Muscle layer of colon (tissue), 2 donors: Measurements from ENCODE around the gene SLC1A7.

Source experiments
- H3K27ac ChIP-seq: one replicate; pipeline ENCODE4 v1.7.0; 2013; ENCODE audit warnings: low read depth, mild to moderate bottlenecking, low read length, moderate library complexity
- H3K27me3 ChIP-seq, 2 donors: one replicate each; pipeline ENCODE4 v1.7.0; 2013; ENCODE audit warnings: low read length in 2 of 2, mild to moderate bottlenecking in 2 of 2; ENCODE audit not compliant: insufficient read depth in 2 of 2, control insufficient read depth in 1 of 2
- H3K36me3 ChIP-seq: one replicate; pipeline ENCODE4 v1.7.0; 2013; ENCODE audit warnings: mild to moderate bottlenecking, low read length; ENCODE audit not compliant: insufficient read depth
- H3K4me1 ChIP-seq: one replicate; pipeline ENCODE4 v1.7.0; 2013; ENCODE audit warnings: mild to moderate bottlenecking, low read length; ENCODE audit not compliant: insufficient read depth
- H3K4me3 ChIP-seq, 2 donors: one replicate each; pipeline ENCODE4 v1.7.0; 2013; ENCODE audit warnings: low read length in 2 of 2, low read depth in 1 of 2, mild to moderate bottlenecking in 1 of 2, moderate library complexity in 1 of 2
- H3K9ac ChIP-seq: one replicate; pipeline ENCODE4 v1.7.0; 2013; ENCODE audit warnings: low read length
- H3K9me3 ChIP-seq: one replicate; pipeline ENCODE4 v1.7.0; 2013; ENCODE audit warnings: mild to moderate bottlenecking, low read length
- donor health status: abdominal sarcoma.
- donor health status: Adenocarcinoma of cecum.

The SLC1A7 gene

DNA sequence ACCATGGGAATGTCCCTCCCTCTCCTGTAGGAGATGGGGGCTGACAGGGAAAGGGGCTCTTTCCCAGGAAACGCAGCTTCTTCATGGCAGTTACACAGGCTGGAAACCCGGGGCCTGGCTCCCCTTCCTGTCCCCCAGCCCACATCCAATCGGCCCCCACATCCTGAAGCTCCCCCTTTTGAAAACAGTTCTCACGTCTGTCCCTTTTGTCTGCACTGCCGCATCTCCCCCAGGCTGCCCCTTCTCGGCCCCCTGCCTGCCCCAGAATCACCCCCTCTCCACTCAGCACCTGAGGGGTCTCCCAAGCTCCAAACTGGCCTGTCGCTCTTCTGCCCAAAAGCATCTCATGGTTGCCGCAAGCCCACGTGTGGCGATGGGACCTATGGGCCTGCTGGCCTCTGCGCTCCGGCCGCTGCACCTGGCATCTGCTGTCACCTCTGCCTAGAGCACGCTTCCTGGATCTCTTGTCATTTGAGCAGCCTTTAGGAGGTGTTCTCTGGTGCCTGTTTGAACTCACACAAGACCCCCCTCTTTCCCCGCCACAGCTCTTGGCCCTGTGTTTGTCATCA, 867 bp downstream of the SLC1A7 start:
- H3K27ac ChIP-seq = no peak overlapping the region

DNA sequence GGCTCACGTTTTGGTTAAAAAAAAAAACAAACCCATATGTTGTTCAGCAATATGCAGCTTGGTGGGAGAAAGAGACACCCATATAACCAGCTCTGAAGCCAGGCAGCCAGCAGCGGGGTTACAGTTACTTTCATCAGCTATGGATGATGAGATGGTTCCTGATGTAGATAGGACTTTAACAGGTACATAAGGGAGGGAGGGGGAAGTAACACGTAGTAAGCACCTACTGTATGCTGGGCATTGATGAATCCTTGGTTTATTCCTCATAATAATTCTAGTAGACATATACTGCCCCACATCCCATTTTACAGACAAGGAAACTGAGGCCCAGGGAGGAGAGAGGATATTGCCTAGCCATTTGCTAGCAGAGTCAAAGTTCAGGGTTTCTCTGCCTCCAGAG, 2.0 kb downstream of the SLC1A7 start:
- no peaks in the 10 kb centered on the region for H3K27me3 ChIP-seq
- H3K4me1 ChIP-seq = peaks cover 15% of the 10 kb centered on the region
- no peak overlapping the region for H3K4me3 ChIP-seq
- no peak overlapping the region for H3K9ac ChIP-seq
- H3K27ac ChIP-seq = no peak overlapping the region
- no peaks in the 10 kb centered on the region for H3K36me3 ChIP-seq
- H3K9me3 ChIP-seq = no peaks in the 10 kb centered on the region

More for the DNA sequence above, 867 bp downstream of the SLC1A7 start:
- Histone ChIP-seq H3K27me3 (no peaks in the 10 kb centered on the region), H3K4me3 (no peak overlapping the region), H3K9ac (no peak overlapping the region), H3K9me3 (no peaks in the 10 kb centered on the region), H3K36me3 (no peaks in the 10 kb centered on the region), H3K4me1 (peaks cover 23% of the 10 kb centered on the region)

DNA sequence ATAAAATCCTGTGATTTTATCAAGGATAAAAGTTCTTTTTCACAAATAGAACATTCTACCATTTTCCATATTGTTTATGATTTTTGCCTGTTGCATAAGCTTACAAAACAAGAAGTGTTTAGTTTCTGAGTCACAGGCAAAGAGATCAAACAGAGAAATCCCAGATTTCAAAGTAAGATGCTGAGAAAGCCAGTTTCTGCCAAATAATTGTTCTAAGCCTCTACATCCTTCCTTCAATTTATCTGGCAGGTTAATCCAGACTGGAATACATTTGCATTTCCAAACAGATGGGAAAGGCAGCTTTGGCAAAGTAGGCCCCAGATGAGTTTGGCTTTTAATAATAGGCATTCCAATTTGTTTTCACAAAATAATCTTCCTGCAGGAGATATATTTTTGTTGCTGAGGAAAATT, 2.5 kb downstream of the SLC1A7 start:
- Histone ChIP-seq H3K9me3 (no peaks in the 10 kb centered on the region), H3K9ac (no peak overlapping the region), H3K4me3 (no peak overlapping the region), H3K4me1 (peaks cover 17% of the 10 kb centered on the region), H3K27ac (no peak overlapping the region), H3K36me3 (no peaks in the 10 kb centered on the region), H3K27me3 (no peaks in the 10 kb centered on the region)

DNA sequence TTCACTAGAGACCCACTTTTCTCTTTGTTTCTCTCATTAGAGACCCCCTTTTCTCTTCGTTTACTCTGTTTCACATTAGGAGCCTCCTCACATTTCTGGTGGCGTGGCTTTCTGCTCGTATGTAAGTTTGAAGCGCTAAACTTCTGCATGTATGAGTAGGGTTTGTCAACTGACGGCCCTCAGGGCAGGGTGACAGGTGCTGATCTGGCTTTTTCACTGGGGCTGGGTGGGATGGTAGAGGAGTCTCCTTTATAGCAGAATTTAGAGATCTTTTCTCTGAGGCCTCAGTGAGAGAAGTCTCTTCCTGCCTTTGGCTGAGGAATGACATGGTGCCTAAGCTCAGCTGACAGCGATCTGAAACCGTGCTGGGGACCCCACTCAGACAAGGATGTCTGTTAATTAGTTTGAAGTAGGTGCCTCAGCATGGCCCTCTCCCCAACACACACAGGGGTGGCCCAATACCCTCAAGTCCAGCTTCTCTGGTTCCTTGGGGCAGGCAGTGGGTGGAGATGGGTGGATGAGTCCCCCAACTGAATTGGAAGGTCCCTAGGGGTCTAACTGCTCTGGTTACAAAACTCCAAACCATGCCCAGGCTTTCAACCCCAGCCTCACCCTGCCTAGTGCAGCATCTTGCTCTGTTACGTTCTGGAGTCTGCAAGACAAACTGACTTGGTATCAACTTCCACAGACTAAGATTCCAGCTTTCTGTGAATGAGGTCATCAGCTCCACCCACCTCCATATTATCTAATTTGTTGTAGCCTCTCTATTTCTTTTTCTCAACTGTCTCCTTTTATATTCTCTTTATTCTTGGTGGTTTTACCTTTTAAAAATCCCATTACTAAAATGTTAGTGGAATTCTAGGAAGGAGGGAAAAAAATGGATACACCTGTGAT, 3.2 kb downstream of the SLC1A7 start:
- Histone ChIP-seq H3K27me3 (no peaks in the 10 kb centered on the region), H3K9me3 (no peaks in the 10 kb centered on the region), H3K36me3 (no peaks in the 10 kb centered on the region), H3K4me1 (peaks cover 20% of the 10 kb centered on the region), H3K27ac (no peak overlapping the region), H3K4me3 (no peak overlapping the region), H3K9ac (no peak overlapping the region)

DNA sequence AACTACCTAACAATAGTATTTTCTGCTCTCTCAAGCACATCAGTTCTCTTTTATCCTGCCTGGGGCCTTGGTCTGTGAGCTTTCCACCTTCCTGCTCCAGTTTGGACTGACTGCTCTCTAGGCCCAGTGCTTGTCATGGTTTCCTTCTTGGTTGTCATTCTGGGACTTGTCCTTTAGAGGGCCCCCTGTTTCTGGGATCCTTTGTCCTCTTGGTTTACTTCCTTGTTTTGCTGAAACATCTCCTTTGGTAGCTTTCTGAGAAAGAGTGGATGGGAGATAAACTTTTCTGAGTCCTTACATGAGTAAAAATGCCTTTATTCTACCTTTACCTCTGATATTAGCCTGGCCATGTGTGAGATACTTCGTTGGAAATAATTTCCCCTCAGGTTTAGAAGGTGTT, 4.7 kb downstream of the SLC1A7 start:
- H3K9ac ChIP-seq = no peak overlapping the region
- H3K27me3 ChIP-seq = no peaks in the 10 kb centered on the region
- H3K4me1 ChIP-seq = peaks cover 32% of the 10 kb centered on the region
- no peaks in the 10 kb centered on the region for H3K9me3 ChIP-seq
- H3K36me3 ChIP-seq = no peaks in the 10 kb centered on the region
- H3K27ac ChIP-seq = no peak overlapping the region
- H3K4me3 ChIP-seq = no peak overlapping the region

DNA sequence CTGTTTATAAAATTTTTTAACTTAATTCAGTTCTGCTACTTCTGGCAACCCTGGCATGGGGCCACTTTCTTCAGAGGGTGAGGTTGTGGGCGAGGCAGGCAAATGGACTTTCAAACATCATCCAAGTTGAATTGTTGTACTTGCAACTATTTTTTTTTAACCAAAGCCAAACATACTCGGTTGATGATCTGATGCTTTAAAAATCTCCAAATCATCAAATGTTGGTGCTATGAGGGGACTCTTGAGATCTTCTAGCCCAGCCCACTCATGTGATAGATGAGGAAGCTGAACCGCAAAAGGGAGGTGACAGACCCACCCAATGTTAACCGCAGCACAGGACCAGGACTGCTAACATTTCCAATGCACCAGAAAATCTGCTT, 6.7 kb downstream of the SLC1A7 start:
- no peaks in the 10 kb centered on the region for H3K36me3 ChIP-seq
- peak overlapping the region; percentile 55 for H3K27ac ChIP-seq
- H3K9ac ChIP-seq = no peak overlapping the region
- H3K27me3 ChIP-seq = no peaks in the 10 kb centered on the region
- no peak overlapping the region for H3K4me3 ChIP-seq
- H3K4me1 ChIP-seq = peaks cover 53% of the 10 kb centered on the region
- H3K9me3 ChIP-seq = no peaks in the 10 kb centered on the region

DNA sequence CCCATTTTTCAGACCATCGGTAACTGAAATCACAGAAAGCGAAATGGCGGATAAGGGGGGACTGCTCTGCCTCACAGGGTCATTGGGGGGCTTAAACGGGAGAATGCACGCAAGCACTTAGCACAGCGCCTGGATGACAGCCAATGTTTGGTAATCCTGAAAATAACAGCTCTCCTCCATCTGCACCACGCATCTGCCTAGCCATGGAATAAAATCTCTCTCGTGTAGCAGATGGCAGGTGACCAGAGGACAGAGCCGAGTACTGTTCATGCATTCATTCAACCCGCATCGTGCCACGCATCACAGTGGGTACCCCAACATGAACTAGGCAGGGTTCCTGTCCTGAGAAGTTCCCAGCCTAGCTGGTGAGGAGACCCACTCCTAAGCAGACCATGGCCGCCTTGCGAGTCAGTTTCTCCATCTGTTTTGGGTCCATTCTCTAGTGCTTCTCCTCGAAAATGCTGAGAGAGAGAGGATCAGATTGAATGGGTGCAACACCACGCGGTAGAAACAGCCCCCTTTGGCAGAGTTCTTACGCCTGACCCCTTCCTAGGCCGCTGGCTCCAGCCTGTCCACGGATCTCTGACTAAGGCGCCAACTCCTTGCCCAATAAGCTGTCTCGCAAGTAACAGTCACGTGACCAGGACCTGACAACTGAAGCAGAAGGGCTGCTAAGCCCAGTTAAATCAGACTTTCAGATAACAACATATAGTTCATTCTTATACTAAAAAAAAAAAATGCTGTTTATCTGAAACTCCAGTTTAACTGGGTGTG, 7.3 kb downstream of the SLC1A7 start:
- Histone ChIP-seq H3K27ac (peak overlapping the region; percentile 55), H3K4me1 (peaks cover 52% of the 10 kb centered on the region), H3K36me3 (no peaks in the 10 kb centered on the region), H3K4me3 (no peak overlapping the region), H3K27me3 (no peaks in the 10 kb centered on the region), H3K9me3 (no peaks in the 10 kb centered on the region), H3K9ac (no peak overlapping the region)

DNA sequence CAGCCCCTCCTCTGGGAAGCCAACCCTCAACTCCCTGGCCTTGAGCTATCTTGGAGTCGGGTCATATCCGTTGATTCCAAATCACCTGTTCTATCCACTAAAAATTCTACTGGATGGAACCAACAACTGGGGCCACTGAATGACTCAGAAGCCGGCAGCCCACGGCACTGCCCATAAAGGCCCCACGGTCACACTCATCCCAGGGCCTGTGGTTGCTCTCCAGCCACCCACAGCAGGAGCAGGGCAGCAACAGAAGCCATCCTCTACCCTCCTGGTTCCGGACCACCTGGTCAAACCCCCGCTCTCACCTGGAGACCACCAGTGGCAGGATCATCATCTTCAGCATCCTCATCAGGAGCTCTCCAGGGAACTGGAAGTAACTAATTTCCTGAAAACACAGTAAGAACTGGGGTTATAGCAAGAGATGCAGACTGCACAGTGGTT, 8.4 kb downstream of the SLC1A7 start:
- Histone ChIP-seq H3K9me3 (no peaks in the 10 kb centered on the region), H3K27ac (peak overlapping the region; percentile 3), H3K9ac (no peak overlapping the region), H3K4me1 (peaks cover 59% of the 10 kb centered on the region), H3K4me3 (no peak overlapping the region), H3K36me3 (no peaks in the 10 kb centered on the region), H3K27me3 (no peaks in the 10 kb centered on the region)

DNA sequence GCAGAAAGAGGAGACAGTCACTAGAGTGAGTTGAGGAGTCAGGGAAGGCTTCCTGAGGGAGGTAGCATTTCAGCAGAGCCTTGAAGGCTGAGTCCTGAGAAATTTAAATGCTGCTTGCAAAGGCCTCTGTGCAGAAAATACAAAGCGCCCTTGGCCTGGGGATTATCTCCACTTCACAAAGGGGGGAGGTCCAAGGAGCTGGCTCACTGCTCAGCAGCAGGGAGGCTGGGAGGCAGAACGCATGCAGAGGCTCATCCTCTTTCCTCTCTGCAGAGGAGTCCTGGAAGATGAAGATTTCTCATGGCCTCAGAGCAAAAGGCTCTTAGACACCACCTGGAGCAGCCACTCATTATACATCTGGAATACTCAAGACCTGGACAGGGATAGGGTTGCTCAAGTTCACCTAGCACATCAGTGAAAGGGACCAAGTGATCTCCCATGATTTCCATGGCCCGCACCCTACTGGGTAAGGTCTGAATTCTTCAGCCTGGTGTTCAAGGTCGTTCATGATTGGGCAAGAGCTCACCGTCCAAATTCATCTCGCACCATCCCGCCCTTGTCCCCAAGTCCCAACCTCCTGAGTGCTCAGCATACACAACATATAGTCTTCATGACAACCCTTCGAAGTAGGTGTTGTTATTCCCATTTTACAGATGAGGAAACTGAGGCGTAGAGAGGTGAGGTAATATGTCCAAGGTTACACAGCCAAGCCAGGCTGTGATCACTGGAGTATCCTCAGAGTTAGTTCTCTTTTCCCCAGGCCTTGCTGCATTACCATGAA, 9.0 kb downstream of the SLC1A7 start:
- Histone ChIP-seq H3K4me1 (peaks cover 59% of the 10 kb centered on the region), H3K27ac (no peak overlapping the region), H3K9ac (no peak overlapping the region), H3K36me3 (no peaks in the 10 kb centered on the region), H3K9me3 (no peaks in the 10 kb centered on the region), H3K4me3 (no peak overlapping the region), H3K27me3 (no peaks in the 10 kb centered on the region)

DNA sequence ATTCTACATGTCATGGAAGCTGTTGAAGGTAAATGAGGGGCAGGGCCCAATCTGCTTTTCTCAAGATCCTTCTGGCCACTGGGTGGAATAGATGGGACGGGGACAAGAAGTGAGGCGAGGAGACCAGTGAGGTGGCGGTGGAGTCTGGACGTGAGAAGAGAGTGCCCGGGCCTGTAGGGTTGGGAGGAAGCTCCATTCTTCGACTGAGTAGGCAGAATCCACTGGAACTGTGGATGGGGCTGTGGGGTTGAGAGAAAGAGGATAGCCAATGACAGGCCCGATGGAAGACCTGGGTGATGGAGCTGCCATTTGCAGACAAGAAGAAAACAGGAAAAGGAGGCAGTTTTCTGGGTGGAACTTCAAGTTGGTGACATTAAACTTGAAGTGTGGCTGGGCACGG, 10.3 kb downstream of the SLC1A7 start:
- no peaks in the 10 kb centered on the region for H3K36me3 ChIP-seq
- H3K27ac ChIP-seq = peak overlapping the region; percentile 71
- H3K9ac ChIP-seq = no peak overlapping the region

DNA sequence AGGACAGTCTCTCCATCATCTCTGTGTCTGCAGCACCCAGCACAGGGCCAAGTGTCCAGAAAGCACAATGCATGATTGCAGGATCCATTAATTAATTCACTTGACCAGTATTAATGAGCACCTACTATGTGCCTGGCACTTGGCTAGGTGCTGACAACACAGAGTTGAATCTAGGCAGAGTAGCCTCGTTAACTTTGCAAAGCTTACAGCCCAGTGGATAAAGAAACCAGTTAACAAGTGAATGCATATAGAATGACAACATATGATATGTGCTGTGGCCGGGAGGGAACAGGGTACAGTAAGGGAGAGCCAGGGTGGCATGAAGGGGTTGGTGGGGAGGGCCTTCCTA, 10.9 kb downstream of the SLC1A7 start:
- peaks cover 72% of the 10 kb centered on the region for H3K4me1 ChIP-seq
- no peaks in the 10 kb centered on the region for H3K9me3 ChIP-seq
- no peak overlapping the region for H3K9ac ChIP-seq
- H3K27ac ChIP-seq = peak overlapping the region; percentile 71
- H3K27me3 ChIP-seq = no peaks in the 10 kb centered on the region
- H3K4me3 ChIP-seq = no peak overlapping the region
- no peaks in the 10 kb centered on the region for H3K36me3 ChIP-seq

More for the DNA sequence above, 10.3 kb downstream of the SLC1A7 start:
- Histone ChIP-seq H3K4me3 (no peak overlapping the region), H3K9me3 (no peaks in the 10 kb centered on the region), H3K4me1 (peaks cover 69% of the 10 kb centered on the region), H3K27me3 (no peaks in the 10 kb centered on the region)
